IMR-90 (cell line): ENCODE data around the gene CXCL12. TPM values are rescaled to one million over a fixed set of nuclear protein-coding genes. Genes with fewer than 3 reads are reported as not detected.

Experiments used
- ATAC-seq: fragments of 200-7000 bp; cut with Tn5 transposase; 2 replicates; pipeline ENCODE4 v1.9.1; 2020; ENCODE audit warnings: low read depth, mild to moderate bottlenecking, moderate library complexity
- BruUV-seq: library from RNA; stranded (reverse); fragments of 400-500 nt; replicated peaks from 2 replicates; lab custom pipeline; 2021; lab: Mats Ljungman, UMichigan
- CTCF ChIA-PET: fragments of 300-600 bp; formaldehyde crosslinking; extraction: SDS; loops from one replicate; lab custom pipeline; 2021; ENCODE audit warnings: antibody characterized with exemption; lab: Yijun Ruan, JAX
- POLR2A ChIA-PET: fragments of 300-600 bp; sonication (Branson Sonifier 250); formaldehyde crosslinking; loops from one replicate; lab custom pipeline; 2022; ENCODE audit warnings: antibody characterized with exemption; ENCODE audit not compliant: unreplicated experiment; lab: Charles Lee
- DNase-seq: peaks from one replicate; pipeline ENCODE4 v3.0.0; 2013
- H2AFZ ChIP-seq: replicated peaks from 2 replicates; pipeline ENCODE3; 2013; ENCODE audit warnings: low read length, mild to moderate bottlenecking; ENCODE audit not compliant: poor library complexity
- H2AK5ac ChIP-seq: 2 replicates; pipeline ENCODE4 v1.6.1; 2013; ENCODE audit warnings: low read depth, low read length, inconsistent platforms
- H2AK9ac ChIP-seq: replicated peaks from 2 replicates; pipeline ENCODE3; 2013; ENCODE audit warnings: mild to moderate bottlenecking, low read depth, low read length, moderate library complexity; ENCODE audit not compliant: poor library complexity
- H2BK120ac ChIP-seq: 2 replicates; pipeline ENCODE4 v1.6.1; 2013; ENCODE audit warnings: low read depth, low read length, inconsistent platforms
- H2BK15ac ChIP-seq: 3 replicates; pipeline ENCODE4 v1.6.1; 2013; ENCODE audit warnings: low read depth, low read length, inconsistent platforms
- H2BK20ac ChIP-seq: 2 replicates; pipeline ENCODE4 v1.6.1; 2013; ENCODE audit warnings: low read depth, mild to moderate bottlenecking, inconsistent platforms, low read length, moderate library complexity
- H2BK5ac ChIP-seq: 2 replicates; pipeline ENCODE4 v1.6.1; 2013; ENCODE audit warnings: mild to moderate bottlenecking, low read depth, low read length, inconsistent platforms; ENCODE audit not compliant: poor library complexity, severe bottlenecking
- H3K14ac ChIP-seq: replicated peaks from 2 replicates; pipeline ENCODE4 v1.6.1; 2013; ENCODE audit warnings: low read depth, low read length, inconsistent platforms
- H3K18ac ChIP-seq: 2 replicates; pipeline ENCODE4 v1.6.1; 2013; ENCODE audit warnings: low read depth, low read length, control low read depth
- H3K23ac ChIP-seq: 2 replicates; pipeline ENCODE4 v1.6.1; 2013; ENCODE audit warnings: low read depth, low read length, inconsistent platforms
- H3K27ac ChIP-seq: 2 replicates; pipeline ENCODE4 v1.5.1; 2013; ENCODE audit warnings: mild to moderate bottlenecking, control low read depth, low read length; ENCODE audit not compliant: insufficient read depth
- H3K27me3 ChIP-seq: 2 replicates; pipeline ENCODE4 v1.6.1; 2013; ENCODE audit warnings: low read length; ENCODE audit not compliant: control insufficient read depth, insufficient read depth
- H3K36me3 ChIP-seq: 2 replicates; pipeline ENCODE4 v1.6.1; 2013; ENCODE audit warnings: low read length, mixed read lengths; ENCODE audit not compliant: control insufficient read depth, insufficient read depth
- H3K4ac ChIP-seq: 2 replicates; pipeline ENCODE4 v1.6.1; 2013; ENCODE audit warnings: low read depth, low read length, inconsistent platforms
- H3K4me1 ChIP-seq: 2 replicates; pipeline ENCODE4 v1.6.1; 2013; ENCODE audit warnings: low read length, mixed read lengths; ENCODE audit not compliant: control insufficient read depth, insufficient read depth
- H3K4me2 ChIP-seq: 2 replicates; pipeline ENCODE4 v1.6.1; 2013; ENCODE audit warnings: low read depth, mild to moderate bottlenecking, control low read depth, low read length, moderate library complexity
- H3K4me3 ChIP-seq: 2 replicates; pipeline ENCODE4 v1.5.1; 2013; ENCODE audit warnings: low read depth, mild to moderate bottlenecking, control low read depth, low read length, moderate library complexity; ENCODE audit not compliant: insufficient read depth
- H3K56ac ChIP-seq: 2 replicates; pipeline ENCODE4 v1.6.1; 2013; ENCODE audit warnings: low read length, inconsistent platforms; ENCODE audit not compliant: insufficient read depth; ENCODE audit errors: extremely low read depth
- H3K79me1 ChIP-seq, 2 experiments: 2 replicates each; pipeline ENCODE4 v1.6.1; 2013; ENCODE audit warnings: low read length in 2 of 2, inconsistent platforms in 1 of 2, low read depth in 1 of 2
- H3K9ac ChIP-seq: 2 replicates; pipeline ENCODE4 v1.6.1; 2013; ENCODE audit warnings: low read depth, low read length, control low read depth
- H3K9me1 ChIP-seq: 2 replicates; pipeline ENCODE4 v1.6.1; 2013; ENCODE audit warnings: low read length, inconsistent platforms; ENCODE audit not compliant: insufficient read depth
- H3K9me3 ChIP-seq: 2 replicates; pipeline ENCODE4 v1.6.1; 2013; ENCODE audit warnings: low read length; ENCODE audit not compliant: control insufficient read depth, insufficient read depth
- H4K20me1 ChIP-seq: 2 replicates; pipeline ENCODE4 v1.6.1; 2013; ENCODE audit warnings: low read length, inconsistent platforms; ENCODE audit not compliant: insufficient read depth
- H4K5ac ChIP-seq: 2 replicates; pipeline ENCODE4 v1.6.1; 2013; ENCODE audit warnings: mild to moderate bottlenecking, low read depth, low read length, control low read depth
- H4K8ac ChIP-seq, 2 experiments: 2 replicates each; pipeline ENCODE4 v1.6.1; 2013; ENCODE audit warnings: low read depth in 2 of 2, low read length in 2 of 2, control low read depth in 1 of 2, inconsistent platforms in 1 of 2
- H4K91ac ChIP-seq: 2 replicates; pipeline ENCODE4 v1.6.1; 2013; ENCODE audit warnings: low read depth, low read length, inconsistent platforms; ENCODE audit not compliant: insufficient read depth
- BHLHE40 ChIP-seq: fragments of 150-350 bp; IDR thresholded peaks from 2 replicates; pipeline ENCODE4 v1.6.1; 2016; ENCODE audit warnings: mild to moderate bottlenecking, low read depth, low read length
- CEBPB ChIP-seq: IDR thresholded peaks from 2 replicates; pipeline ENCODE4 v1.6.1; 2012; ENCODE audit warnings: low read depth, low read length, improper control_type of control experiment
- CHD1 ChIP-seq: IDR thresholded peaks from 2 replicates; pipeline ENCODE4 v1.6.1; 2012; ENCODE audit warnings: low read depth, low read length, improper control_type of control experiment
- CTCF ChIP-seq: conservative IDR thresholded peaks from 2 replicates; pipeline ENCODE4 v1.5.1; 2012; ENCODE audit warnings: mild to moderate bottlenecking, low read depth, low read length, improper control_type of control experiment
- ELK1 ChIP-seq: fragments of 150-350 bp; IDR thresholded peaks from 2 replicates; pipeline ENCODE4 v1.6.1; 2016; ENCODE audit warnings: low read depth, mild to moderate bottlenecking, low read length, moderate library complexity, borderline replicate concordance
- FOS ChIP-seq: fragments of 150-350 bp; IDR thresholded peaks from 2 replicates; pipeline ENCODE4 v1.6.1; 2016; ENCODE audit warnings: low read depth, low read length
- MAFK ChIP-seq: IDR thresholded peaks from 2 replicates; pipeline ENCODE4 v1.6.1; 2012; ENCODE audit warnings: low read depth, low read length, improper control_type of control experiment
- MAZ ChIP-seq: IDR thresholded peaks from 2 replicates; pipeline ENCODE4 v1.6.1; 2012; ENCODE audit warnings: low read depth, mild to moderate bottlenecking, low read length, improper control_type of control experiment, moderate library complexity, borderline replicate concordance
- MXI1 ChIP-seq: IDR thresholded peaks from 2 replicates; pipeline ENCODE4 v1.6.1; 2012; ENCODE audit warnings: low read depth, mild to moderate bottlenecking, low read length, moderate library complexity, borderline replicate concordance
- NFE2L2 ChIP-seq: fragments of 150-350 bp; IDR thresholded peaks from 2 replicates; pipeline ENCODE4 v1.6.1; 2016; ENCODE audit warnings: low read depth, mild to moderate bottlenecking, low read length
- POLR2A ChIP-seq: IDR thresholded peaks from 2 replicates; pipeline ENCODE4 v1.6.1; 2012; ENCODE audit warnings: mild to moderate bottlenecking, low read depth, low read length
- RAD21 ChIP-seq: IDR thresholded peaks from 2 replicates; pipeline ENCODE4 v1.6.1; 2012; ENCODE audit warnings: low read length, improper control_type of control experiment
- RCOR1 ChIP-seq: IDR thresholded peaks from 2 replicates; pipeline ENCODE4 v1.6.1; 2012; ENCODE audit warnings: mild to moderate bottlenecking, low read length, improper control_type of control experiment; ENCODE audit not compliant: insufficient replicate concordance
- RFX5 ChIP-seq: IDR thresholded peaks from 2 replicates; pipeline ENCODE4 v1.8.0; 2012; ENCODE audit warnings: low read depth, mild to moderate bottlenecking, low read length, moderate library complexity
- SMC3 ChIP-seq: fragments of 150-350 bp; IDR thresholded peaks from 2 replicates; pipeline ENCODE4 v1.6.1; 2016; ENCODE audit warnings: low read depth, mild to moderate bottlenecking, antibody characterized with exemption, low read length, moderate library complexity
- USF2 ChIP-seq: fragments of 150-350 bp; IDR thresholded peaks from 2 replicates; pipeline ENCODE4 v1.6.1; 2017; ENCODE audit warnings: mild to moderate bottlenecking, antibody characterized with exemption, low read length, low read depth
- WGBS, 2 experiments: methylation state at CpG; one replicate each; pipeline versions ENCODE4 v1.1.5 to v1.1.7; 2013; ENCODE audit warnings: missing lambda C conversion rate in 2 of 2; ENCODE audit not compliant: insufficient read length in 1 of 2; ENCODE audit errors: extremely low coverage in 2 of 2; 5-methylcytosine and 5-hydroxymethylcytosine counted together
- dilution Hi-C: fragments of 300-500 bp; cut with HindIII; formaldehyde crosslinking; loops from one replicate; pipeline ENCODE4 v1.14.3; 2018; ENCODE audit warnings: low sequenced_read_pairs; ENCODE audit not compliant: unreplicated experiment
- in situ Hi-C: fragments of 300-500 bp; cut with MboI; formaldehyde crosslinking; loops from 3 replicates; pipeline ENCODE4 v1.14.3; 2019; ENCODE audit warnings: low sequenced_read_pairs, inconsistent platforms, mixed read lengths
- intact Hi-C: fragments of 100-400 bp; cut with micrococcal nuclease; formaldehyde crosslinking; loops from 2 replicates; pipeline ENCODE4 v1.10.0; 2022
- polyA plus RNA-seq, 3 experiments: library from polyadenylated mRNA; depleted of rRNA; stranded (reverse); fragments of >200 nt; gene quantifications; 2 replicates each; pipeline ENCODE4 v1.2.3, GENCODE V29; 2012; ENCODE audit warnings: low replicate concordance in 1 of 3
- total RNA-seq: library from RNA; depleted of rRNA; stranded (reverse); fragments of >200 nt; gene quantifications from 2 replicates; pipeline ENCODE4 v1.2.3, GENCODE V29; 2012

Gene CXCL12
- total and polyA plus RNA-seq, 2 of the 4 experiments (the other 2 are of a cell fraction), result 15.8 to 80.7 TPM

- Histone ChIP-seq H3K9me3 (no peaks in the 10 kb centered on the region), H2BK120ac (no peak overlapping the region), H3K27ac (no peak overlapping the region), H2BK20ac (no peak overlapping the region), H4K8ac (no peak overlapping the region), H3K14ac (no peak overlapping the region), H3K4me1 (peaks cover 6% of the 10 kb centered on the region; the same call in 1 of the 2 replicates), H2BK15ac (no peak overlapping the region), H3K4ac (no peak overlapping the region), H3K9ac (no peak overlapping the region), H3K4me2 (no peak overlapping the region), H4K20me1 (no peaks in the 10 kb centered on the region), H3K56ac (no peak overlapping the region), H3K36me3 (no peaks in the 10 kb centered on the region), H2AK9ac (no peak overlapping the region), H3K79me1 (no peaks in the 10 kb centered on the region), H3K27me3 (no peaks in the 10 kb centered on the region; the same call in 1 of the 2 replicates), H3K18ac (no peak overlapping the region), H4K5ac (no peak overlapping the region), H2AFZ (no peak overlapping the region), H3K4me3 (no peak overlapping the region), H2BK5ac (no peak overlapping the region), H4K91ac (no peak overlapping the region), H3K9me1 (0 out of 2 replicates have a peak, but pooled peaks cover 4% of the 10 kb centered on the region), H2AK5ac (no peak overlapping the region), H3K23ac (no peak overlapping the region)
- in situ Hi-C loops (no loop called here), intact Hi-C loops (no loop called here), dilution Hi-C loops (no loop called here)
- no peak for ATAC-seq
- ChIA-PET CTCF (no interaction called here), POLR2A (no interaction called here)
- no peak for DNase-seq
- no peak for TF ChIP-seq ELK1
- TF ChIP-seq USF2, result no peak
- TF ChIP-seq RCOR1, result no peak
- TF ChIP-seq MXI1, result no peak
- TF ChIP-seq POLR2A, result no peak
- no peak for TF ChIP-seq CHD1
- TF ChIP-seq MAFK, result no peak
- no peak for TF ChIP-seq RAD21
- no peak for TF ChIP-seq MAZ
- no peak for TF ChIP-seq CEBPB
- TF ChIP-seq SMC3, result no peak
- TF ChIP-seq CTCF, result no peak
- TF ChIP-seq FOS, result no peak
- TF ChIP-seq NFE2L2, result no peak
- TF ChIP-seq RFX5, result no peak
- TF ChIP-seq BHLHE40, result no peak
- WGBS, 2 experiments, result 75% methylated on average over 1 of the region's 1 CpG; no CpG with 5 or more reads in 1 of the 2 experiments
- BruUV-seq, result no TSS peak
These were observed 20.3 kb downstream of the CXCL12 start for GRCh38 chr10:44364566-44364965.
